Epithelial cell of prostate (primary cell): ENCODE data around the gene PLCL2.
"Not testable (repeated sequence)": the region's sequence is repeated elsewhere in the genome, so short reads cannot be mapped to it uniquely, and the experiment has no call there.

Experiments
- DNase-seq: peaks from one replicate; pipeline ENCODE4 v3.0.0-alpha.2; 2011; ENCODE audit warnings: low read depth, low spot score
- H3K27ac ChIP-seq: fragments of 450-650 bp; 2 replicates; pipeline ENCODE4 v1.5.1; 2017; ENCODE audit warnings: mild to moderate bottlenecking

Gene PLCL2

GRCh38 chr3:16944356-16944755 lies 59.6 kb downstream of the PLCL2 start:
- DNase-seq = no peak
- no peak overlapping the region for H3K27ac ChIP-seq

- H3K27ac ChIP-seq = no peak overlapping the region
- DNase-seq = no peak
Measured at GRCh38 chr3:16945330-16945729, 60.6 kb downstream of the PLCL2 start.

GRCh38 chr3:16950282-16950681 lies 65.5 kb downstream of the PLCL2 start:
- no peak for DNase-seq
- no peak overlapping the region for H3K27ac ChIP-seq

- no peak for DNase-seq
- H3K27ac ChIP-seq = no peak overlapping the region
Measured at GRCh38 chr3:16950845-16951244, 66.1 kb downstream of the PLCL2 start.

GRCh38 chr3:16957852-16958251 lies 73.1 kb downstream of the PLCL2 start:
- not testable (repeated sequence) for DNase-seq, H3K27ac ChIP-seq

- H3K27ac ChIP-seq = no peak overlapping the region
- DNase-seq = no peak
Measured at GRCh38 chr3:16960125-16960524, 75.4 kb downstream of the PLCL2 start.

- no peak overlapping the region for H3K27ac ChIP-seq
- no peak for DNase-seq
Measured at GRCh38 chr3:16961621-16962205, 77.0 kb downstream of the PLCL2 start.

- no peak overlapping the region for H3K27ac ChIP-seq
- DNase-seq = no peak
Measured at GRCh38 chr3:16975083-16975482, 90.3 kb downstream of the PLCL2 start.

- DNase-seq = no peak
- no peak overlapping the region for H3K27ac ChIP-seq
Measured at GRCh38 chr3:16978234-16978920, 93.6 kb downstream of the PLCL2 start.

GRCh38 chr3:16978921-16979271 lies 94.1 kb downstream of the PLCL2 start:
- no peak for DNase-seq
- H3K27ac ChIP-seq = no peak overlapping the region

GRCh38 chr3:16979769-16980515 lies 95.2 kb downstream of the PLCL2 start:
- H3K27ac ChIP-seq, DNase-seq: not testable (repeated sequence)

- DNase-seq, H3K27ac ChIP-seq: not testable (repeated sequence)
Measured at GRCh38 chr3:16980526-16980925, 95.8 kb downstream of the PLCL2 start.

- H3K27ac ChIP-seq = no peak overlapping the region
- DNase-seq = no peak
Measured at GRCh38 chr3:16982460-16982859, 97.7 kb downstream of the PLCL2 start.

GRCh38 chr3:16985608-16986007 lies 100.9 kb downstream of the PLCL2 start:
- no peak overlapping the region for H3K27ac ChIP-seq
- no peak for DNase-seq

GRCh38 chr3:16987141-16987540 lies 102.4 kb downstream of the PLCL2 start:
- H3K27ac ChIP-seq = no peak overlapping the region
- no peak for DNase-seq

GRCh38 chr3:16990163-16990562 lies 105.4 kb downstream of the PLCL2 start:
- H3K27ac ChIP-seq = no peak overlapping the region
- no peak for DNase-seq

- no peak for DNase-seq
- H3K27ac ChIP-seq = no peak overlapping the region
Measured at GRCh38 chr3:16992198-16992597, 107.4 kb downstream of the PLCL2 start.

- DNase-seq = no peak
- H3K27ac ChIP-seq = no peak overlapping the region
Measured at GRCh38 chr3:16993227-16993626, 108.5 kb downstream of the PLCL2 start.

- peak; percentile 0 for DNase-seq
- no peak overlapping the region for H3K27ac ChIP-seq
Measured at GRCh38 chr3:16994854-16995525, 110.2 kb downstream of the PLCL2 start.

- no peak overlapping the region for H3K27ac ChIP-seq
- no peak for DNase-seq
Measured at GRCh38 chr3:16995601-16996000, 110.8 kb downstream of the PLCL2 start.
